K562 (cell line): Measurements from ENCODE around the gene PIP4K2A. TPM values are rescaled to one million over a fixed set of nuclear protein-coding genes. Genes with fewer than 3 reads are reported as not detected.

Source experiments
- EHMT2 ChIP-seq: fragments of 450-650 bp; IDR thresholded peaks from 2 replicates; pipeline ENCODE4 v1.6.1; 2018; ENCODE audit warnings: antibody characterized with exemption
- EWSR1 ChIP-seq: fragments of 450-650 bp; IDR thresholded peaks from 2 replicates; pipeline ENCODE4 v1.6.1; 2018; ENCODE audit warnings: borderline replicate concordance, mild to moderate bottlenecking, low read depth, moderate library complexity; ENCODE audit not compliant: partially characterized antibody
- MIER1 ChIP-seq: fragments of 450-650 bp; IDR thresholded peaks from 2 replicates; pipeline ENCODE4 v1.6.1; 2016; ENCODE audit warnings: antibody characterized with exemption, mild to moderate bottlenecking, low read depth
- PBX2 ChIP-seq, 2 experiments: IDR thresholded peaks in 1 of 2; conservative IDR thresholded peaks in 1 of 2; 2 replicates each; pipeline ENCODE4 v1.6.1; 2016; ENCODE audit warnings: low read depth in 2 of 2, mild to moderate bottlenecking in 1 of 2, missing compliant biosample characterization in 1 of 2, missing genetic modification characterization in 1 of 2, moderate library complexity in 1 of 2
- RREB1 ChIP-seq: fragments of 250-450 bp; sonication (Bioruptor Pico); IDR thresholded peaks from 2 replicates; pipeline ENCODE4 v1.4.0; 2020
- SRSF9 ChIP-seq: fragments of 200-400 bp; formaldehyde crosslinking; IDR thresholded peaks from 2 replicates; pipeline ENCODE4 v1.6.1; 2017; ENCODE audit warnings: low read depth, low read length, borderline replicate concordance
- TEAD2 ChIP-seq: fragments of 450-650 bp; IDR thresholded peaks from 2 replicates; pipeline ENCODE4 v1.6.1; 2016; ENCODE audit warnings: missing genetic modification characterization, control low read depth, missing compliant biosample characterization
- TFAP4 ChIP-seq: sonication (generic); formaldehyde crosslinking; IDR thresholded peaks from 2 replicates; pipeline ENCODE4 v1.8.0; 2022; ENCODE audit warnings: missing genetic modification reagents, mild to moderate bottlenecking, moderate library complexity, borderline replicate concordance
- ZBTB49 ChIP-seq: sonication (generic); formaldehyde crosslinking; IDR thresholded peaks from 2 replicates; pipeline ENCODE4 v1.8.0; 2022; ENCODE audit warnings: missing genetic modification reagents, mild to moderate bottlenecking, borderline replicate concordance
- ZNF740 ChIP-seq, 3 experiments: fragments of 200-800 bp in 1 of 3; sonication (Bioruptor generic) in 1 of 3; sonication (generic) in 1 of 3; formaldehyde crosslinking in 1 of 3; IDR thresholded peaks; 2 replicates each; pipeline versions ENCODE4 v1.6.1 to v1.8.0; 2016 to 2022; ENCODE audit warnings: mild to moderate bottlenecking in 2 of 3, missing compliant biosample characterization in 2 of 3, missing genetic modification characterization in 2 of 3, missing genetic modification reagents in 1 of 3
- polyA plus RNA-seq, 8 experiments: library from polyadenylated mRNA; depleted of rRNA in 4 of 8; stranded (reverse) in 5 of 8; unstranded in 3 of 8; fragments of >200 nt; fragmentation: Nextera tagmentation in 2 of 8; fragmentation: Illumina TruSeq in 1 of 8; extraction: Ambion mirVana in 2 of 8; extraction: Trizol in 1 of 8; gene quantifications; 2 replicates each; pipeline versions ENCODE4 v1.2.1 to v1.2.3, GENCODE V29; 2011 to 2014; ENCODE audit warnings: inconsistent platforms in 1 of 8, missing spikeins in 1 of 8
- total RNA-seq, 7 experiments: library from RNA; depleted of rRNA in 6 of 7; stranded (reverse); fragments of >200 nt in 6 of 7; fragmentation: Illumina TruSeq in 2 of 7; extraction: Trizol in 2 of 7; gene quantifications; 2 replicates each; pipeline versions ENCODE4 v1.2.1 to v1.2.3, GENCODE V29; 2011 to 2021; ENCODE audit warnings: low replicate concordance in 1 of 7

Gene PIP4K2A
- total and polyA plus RNA-seq, 9 of the 15 experiments (the other 6 are each of a cell fraction or from before 2014, with no cell fraction given) = 35.6 to 117 (median 71.9) TPM

GRCh38 chr10:22598478-22598877 lies 115.9 kb downstream of the PIP4K2A start (continued):
- no peak for TF ChIP-seq SRSF9
- TF ChIP-seq TFAP4 (CRISPR knock-in tag) = peak; percentile 57
- TF ChIP-seq EWSR1 = no peak
- TF ChIP-seq MIER1 = no peak
- TF ChIP-seq TEAD2 (tag) = no peak
- TF ChIP-seq PBX2 (CRISPR knock-in tag; IDR thresholded peaks at IDR 0.05; ENCODE audit: low read depth) = no peak
- TF ChIP-seq PBX2 (tag; conservative IDR thresholded peaks at IDR 0.05; ENCODE audit: low read depth) = peak; percentile 69
- no peak for TF ChIP-seq EHMT2
- TF ChIP-seq RREB1 (CRISPR knock-in tag) = no peak
- TF ChIP-seq ZNF740 (CRISPR knock-in tag; IDR thresholded peaks at IDR 0.05) = no peak
- no peak for TF ChIP-seq ZNF740 (tag; IDR thresholded peaks at IDR 0.05)
- no peak for TF ChIP-seq ZBTB49 (CRISPR knock-in tag)
